NCI-H524 treated with DMSO at 0.1 percent for 48 hours (cell line): ENCODE measurements around the gene ABT1.
"Not testable (repeated sequence)": the region's sequence is repeated elsewhere in the genome, so short reads cannot be mapped to it uniquely, and the experiment has no call there.

Source experiments
- DNase-seq: peaks from one replicate; lab custom pipeline; 2025; lab: John Stamatoyannopoulos, UW

ABT1 gene

DNA sequence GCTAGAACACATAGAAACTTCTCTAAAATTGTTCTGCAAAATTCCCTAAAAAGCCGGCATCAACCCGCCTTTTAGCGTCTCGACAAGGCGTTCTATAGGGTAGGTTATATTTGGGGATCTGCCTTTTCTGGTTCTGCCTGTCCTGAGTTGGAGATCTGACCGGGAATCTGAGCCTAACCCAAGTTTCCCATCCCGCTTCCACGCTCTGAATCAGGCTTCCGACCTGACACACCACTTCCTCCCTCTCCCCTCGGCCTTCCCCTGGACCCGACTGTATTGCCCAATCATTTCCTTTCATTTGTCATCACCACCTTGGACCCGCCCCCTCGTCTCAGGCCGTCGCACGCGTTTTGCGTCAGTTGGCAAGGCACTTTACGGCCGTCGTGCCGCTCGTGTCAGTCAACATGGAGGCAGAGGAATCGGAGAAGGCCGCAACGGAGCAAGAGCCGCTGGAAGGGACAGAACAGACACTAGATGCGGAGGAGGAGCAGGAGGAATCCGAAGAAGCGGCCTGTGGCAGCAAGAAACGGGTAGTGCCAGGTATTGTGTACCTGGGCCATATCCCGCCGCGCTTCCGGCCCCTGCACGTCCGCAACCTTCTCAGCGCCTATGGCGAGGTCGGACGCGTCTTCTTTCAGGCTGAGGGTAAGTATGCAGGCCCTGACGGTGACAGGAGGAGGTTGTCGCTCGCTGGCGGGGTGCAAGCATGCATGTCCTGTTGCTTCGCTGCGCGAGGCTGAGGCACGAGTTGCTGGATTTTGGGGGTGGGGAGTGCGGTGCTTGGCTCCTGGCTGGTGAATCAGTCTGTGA, at the start of gene ABT1:
ABT1 (plus strand) TSS at position 375 of the 810 bp plus-strand sequence; CDS start at position 405, 30 bp downstream.
- peak; percentile 76 for DNase-seq

DNA sequence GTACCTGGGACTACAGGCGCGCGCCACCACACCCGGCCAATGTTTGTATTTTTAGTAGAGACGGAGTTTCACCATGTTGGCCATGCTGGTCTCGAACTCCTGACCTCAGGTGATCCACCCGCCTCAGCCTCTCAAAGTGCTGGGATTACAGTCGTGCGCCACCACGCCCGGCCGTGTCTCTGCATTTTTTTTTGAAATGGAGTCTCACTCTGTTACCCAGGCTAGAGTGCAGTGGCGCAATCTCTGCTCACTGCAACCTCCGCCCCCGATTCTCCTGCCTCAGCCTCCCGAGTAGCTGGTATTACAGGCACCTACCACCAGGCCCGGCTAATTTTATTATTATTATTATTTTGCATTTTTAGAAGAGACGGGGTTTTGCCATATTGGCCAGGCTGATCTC, 49.4 kb upstream of the ABT1 start:
- DNase-seq: not testable (repeated sequence)

DNA sequence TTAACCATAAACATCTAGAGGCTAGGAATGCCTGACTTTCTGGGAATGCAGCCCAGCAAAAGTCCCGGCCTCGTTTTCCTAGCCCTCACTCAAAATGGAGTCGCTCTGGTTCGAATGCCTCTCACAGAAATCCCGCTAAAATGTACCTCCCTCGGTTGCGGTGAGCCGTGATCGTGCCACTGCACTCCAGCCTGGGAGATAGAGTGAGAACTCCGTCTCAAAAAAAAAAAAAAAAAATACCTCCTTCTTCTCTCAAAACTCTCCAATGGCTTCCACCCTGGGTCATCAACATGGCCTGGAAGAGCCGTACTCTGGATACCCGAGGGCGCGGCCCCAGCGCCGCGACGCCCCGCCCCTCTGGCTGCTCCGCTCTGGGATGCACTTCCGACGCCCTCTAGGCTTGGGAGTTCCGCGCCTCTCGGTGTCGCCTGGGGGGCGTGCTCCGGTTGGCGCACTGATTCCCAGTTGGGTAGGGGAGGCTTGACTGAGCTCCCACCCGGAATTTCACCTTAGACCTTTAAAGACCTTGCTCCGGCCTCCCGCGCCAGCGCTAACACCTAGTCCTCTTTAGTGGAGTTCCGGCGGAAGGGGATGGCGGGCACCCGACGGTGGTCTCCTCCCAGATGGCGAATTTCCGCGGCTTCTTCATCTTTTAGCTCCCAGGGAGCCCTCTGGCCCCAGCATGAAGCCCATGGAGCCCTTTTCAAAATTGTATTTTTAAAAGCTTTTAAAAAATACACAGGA, 46.3 kb upstream of the ABT1 start:
- DNase-seq: peak; percentile 39

GRCh38 chr6:26552205-26552604, 44.5 kb upstream of the ABT1 start:
- no peak for DNase-seq

DNA sequence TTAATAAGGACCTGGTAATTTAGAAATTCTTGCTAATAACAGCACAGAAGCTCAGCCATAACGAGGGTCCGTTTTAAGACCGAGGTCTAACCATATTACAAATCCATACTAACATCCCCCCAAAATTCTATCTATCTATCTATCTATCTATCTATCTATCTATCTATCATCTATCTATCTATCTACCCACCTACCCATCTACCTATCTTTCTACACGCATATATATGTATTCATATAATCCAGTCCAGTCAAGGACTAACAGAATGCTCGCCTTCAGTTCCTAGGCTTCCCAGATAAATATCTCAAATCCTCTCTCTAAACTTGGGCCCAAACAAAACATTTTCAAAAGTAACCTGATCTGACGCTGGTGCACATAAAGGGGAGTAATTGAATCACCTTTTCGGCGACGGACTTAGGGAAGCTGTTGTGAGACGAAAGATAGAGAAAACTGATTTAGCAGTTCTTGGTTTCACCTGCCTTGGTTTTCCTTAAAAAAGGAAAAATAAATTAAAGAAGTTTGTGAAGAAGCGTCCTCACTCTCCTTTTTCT, 44.0 kb upstream of the ABT1 start:
- no peak for DNase-seq

GRCh38 chr6:26553264-26553634, 43.5 kb upstream of the ABT1 start:
- DNase-seq: peak; percentile 40

- DNase-seq: peak; percentile 39
Measured at GRCh38 chr6:26553635-26554446, 42.9 kb upstream of the ABT1 start.

DNA sequence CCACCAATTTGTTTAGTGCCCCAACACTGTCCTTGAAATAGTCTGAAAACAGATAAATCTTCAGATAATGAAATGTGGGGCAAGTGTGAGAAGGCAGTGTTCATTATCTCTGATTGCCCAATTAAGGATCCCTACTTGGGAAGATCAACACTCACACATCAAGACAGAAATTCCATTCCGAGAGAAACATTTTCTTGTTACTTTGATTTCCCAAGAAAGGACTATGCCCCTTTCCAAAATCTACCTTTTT, 42.4 kb upstream of the ABT1 start:
- no peak for DNase-seq

GRCh38 chr6:26554697-26555504, 41.9 kb upstream of the ABT1 start:
- DNase-seq: no peak

DNA sequence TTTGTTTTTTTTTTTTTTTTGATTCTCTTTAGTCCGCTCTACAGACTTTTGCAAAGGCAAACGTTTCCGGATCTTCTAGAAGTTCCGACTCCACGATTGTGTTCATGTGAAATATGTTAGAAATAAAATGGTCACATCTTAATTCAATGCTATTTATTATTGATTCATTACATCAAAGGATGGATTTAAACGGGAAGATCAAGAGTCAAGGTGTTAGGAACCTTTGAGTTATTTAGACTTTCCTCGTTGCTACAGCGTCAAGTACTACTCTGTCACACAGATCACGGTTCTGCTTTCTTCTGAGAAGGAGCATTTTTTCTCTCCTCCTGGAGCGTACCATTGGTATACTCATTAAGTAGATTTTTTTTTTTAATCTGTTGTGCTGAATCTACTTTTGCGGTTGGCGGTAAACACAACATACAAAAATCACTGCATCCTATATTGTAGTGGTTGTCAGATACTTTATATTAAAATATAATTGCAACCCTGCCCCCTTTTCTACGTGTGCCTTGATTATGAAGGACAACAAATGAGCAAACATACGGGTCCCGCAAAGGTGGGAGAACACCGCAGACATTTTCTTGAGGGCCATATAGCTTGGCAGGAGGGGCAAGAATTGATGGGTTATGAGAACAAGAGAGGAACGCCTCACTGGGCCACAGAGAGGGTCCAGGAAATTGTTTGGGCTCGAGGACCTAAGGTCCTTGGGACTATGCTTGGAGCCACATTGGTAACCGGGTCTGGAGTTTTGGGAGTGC, 41.1 kb upstream of the ABT1 start:
- no peak for DNase-seq

GRCh38 chr6:26556263-26557070, 40.3 kb upstream of the ABT1 start:
- DNase-seq: peak; percentile 50

- no peak for DNase-seq
Measured at GRCh38 chr6:26561533-26562466, 35.0 kb upstream of the ABT1 start.

DNA sequence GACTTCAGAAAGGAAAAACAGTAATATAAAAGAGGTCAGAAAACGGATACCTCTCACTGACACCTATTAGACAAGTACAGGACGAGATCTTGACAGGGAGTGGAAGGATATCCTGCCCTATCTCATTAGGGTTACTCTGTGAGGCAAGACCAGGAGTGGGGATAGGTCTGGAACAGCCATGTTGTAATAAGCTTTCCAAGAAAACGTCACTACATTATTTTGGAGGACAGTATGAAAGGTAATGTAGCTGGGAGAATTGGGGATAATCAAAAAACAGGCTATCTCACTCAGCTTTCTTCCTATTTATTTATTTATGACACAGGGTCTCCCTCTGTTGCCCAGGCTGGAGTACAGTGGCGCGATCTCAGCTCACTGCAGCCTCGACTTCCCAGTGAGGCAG, 33.3 kb upstream of the ABT1 start:
- no peak for DNase-seq

GRCh38 chr6:26568601-26569432, 27.9 kb upstream of the ABT1 start:
- peak; percentile 51 for DNase-seq

- no peak for DNase-seq
Measured at GRCh38 chr6:26569433-26569764, 27.4 kb upstream of the ABT1 start.

- DNase-seq: no peak
Measured at GRCh38 chr6:26570027-26570809, 26.5 kb upstream of the ABT1 start.

- peak; percentile 88 for DNase-seq
Measured at GRCh38 chr6:26571592-26572296, 25.0 kb upstream of the ABT1 start.
